Measurements from ENCODE around the gene WDR27. TPM values are rescaled to one million over a fixed set of nuclear protein-coding genes. Genes with fewer than 3 reads are reported as not detected.

The WDR27 gene
- total RNA-seq, 1 donor from 2014 or later: 128 TPM

- Mint-ChIP-seq H3K36me3 (no peaks in the 10 kb centered on the region), H3K4me1 (peaks cover 55% of the 10 kb centered on the region), H3K27me3 (ENCODE audit: low read depth) (no peaks in the 10 kb centered on the region), H3K4me3 (peak within 1 kb of the TSS; percentile 90), H3K9me3 (no peaks in the 10 kb centered on the region), H3K27ac (peak within 1 kb of the TSS; percentile 98)
- DNase-seq (ENCODE audit: low spot score in 2 of 2, unreplicated experiment in 2 of 2): peak; percentile 76 to 77
- TF ChIP-seq CTCF (IDR thresholded peaks at IDR 0.05; ENCODE audit: unreplicated experiment): no peak
Measured at GRCh38 chr6:169724494-169725124, 22.8 kb upstream of the WDR27 start, which contains the start of gene PHF10. Gene PHF10, minus strand, starts transcription at chr6:169724500. Its CDS starts 569 bp downstream, at chr6:169723931.

- Mint-ChIP-seq H3K9me3 (no peaks in the 10 kb centered on the region), H3K27me3 (ENCODE audit: low read depth) (no peaks in the 10 kb centered on the region), H3K4me3 (peak overlapping the region; percentile 56), H3K36me3 (no peaks in the 10 kb centered on the region), H3K27ac (no peak overlapping the region), H3K4me1 (peaks cover 53% of the 10 kb centered on the region)
- DNase-seq (ENCODE audit: low spot score in 2 of 2, unreplicated experiment in 2 of 2): peak; percentile 33 to 57
- TF ChIP-seq CTCF (IDR thresholded peaks at IDR 0.05; ENCODE audit: unreplicated experiment): no peak
Measured at GRCh38 chr6:169723991-169724493, 22.2 kb upstream of the WDR27 start.

GRCh38 chr6:169723200-169723909, 21.5 kb upstream of the WDR27 start:
- peak; percentile 67 to 78 for DNase-seq (ENCODE audit: low spot score in 2 of 2, unreplicated experiment in 2 of 2)
- Mint-ChIP-seq H3K4me3 (peak overlapping the region; percentile 90), H3K4me1 (peaks cover 49% of the 10 kb centered on the region), H3K9me3 (no peaks in the 10 kb centered on the region), H3K36me3 (no peaks in the 10 kb centered on the region), H3K27me3 (ENCODE audit: low read depth) (no peaks in the 10 kb centered on the region), H3K27ac (peak overlapping the region; percentile 98)
- TF ChIP-seq CTCF (IDR thresholded peaks at IDR 0.05; ENCODE audit: unreplicated experiment): no peak

- Mint-ChIP-seq H3K27ac (peak overlapping the region; percentile 98), H3K9me3 (no peaks in the 10 kb centered on the region), H3K27me3 (ENCODE audit: low read depth) (no peaks in the 10 kb centered on the region), H3K4me3 (peak overlapping the region; percentile 90), H3K36me3 (no peaks in the 10 kb centered on the region), H3K4me1 (peaks cover 44% of the 10 kb centered on the region)
- no peak for TF ChIP-seq CTCF (IDR thresholded peaks at IDR 0.05; ENCODE audit: unreplicated experiment)
- no peak for DNase-seq (ENCODE audit: low spot score in 2 of 2, unreplicated experiment in 2 of 2)
Measured at GRCh38 chr6:169722362-169723199, 20.8 kb upstream of the WDR27 start.

- Mint-ChIP-seq H3K36me3 (peaks cover 10% of the 10 kb centered on the region), H3K4me3 (no peak overlapping the region), H3K27me3 (ENCODE audit: low read depth) (no peaks in the 10 kb centered on the region), H3K27ac (no peak overlapping the region), H3K9me3 (no peaks in the 10 kb centered on the region), H3K4me1 (peaks cover 25% of the 10 kb centered on the region)
- no peak for TF ChIP-seq CTCF (IDR thresholded peaks at IDR 0.05; ENCODE audit: unreplicated experiment)
- DNase-seq (ENCODE audit: low spot score in 2 of 2, unreplicated experiment in 2 of 2): no peak
Measured at GRCh38 chr6:169720207-169720855, 18.5 kb upstream of the WDR27 start.

All from mesothelial cell of epicardium (in vitro differentiated cells).